Inflammatory macrophage (primary cell): ENCODE measurements around the gene THSD1.
"Not testable (repeated sequence)": the region's sequence is repeated elsewhere in the genome, so short reads cannot be mapped to it uniquely, and the experiment has no call there.

Source experiments
- DNase-seq, 2 donors: peaks; one replicate each; pipeline ENCODE4 v3.0.0-alpha.2; 2020 to 2022

The THSD1 gene

GRCh38 chr13:52348983-52349780 is 56.8 kb downstream of the THSD1 start:
- DNase-seq, result peak; percentile 56 to 67

- no peak for DNase-seq
These were observed 57.9 kb downstream of the THSD1 start for GRCh38 chr13:52348071-52348470.

GRCh38 chr13:52345631-52346251 is 60.2 kb downstream of the THSD1 start:
- no peak for DNase-seq

- no peak for DNase-seq
These were observed 60.9 kb downstream of the THSD1 start for GRCh38 chr13:52345048-52345447.

GRCh38 chr13:52344108-52344507 is 61.9 kb downstream of the THSD1 start:
- no peak for DNase-seq

GRCh38 chr13:52342203-52342602 is 63.8 kb downstream of the THSD1 start:
- not testable (repeated sequence) for DNase-seq

GRCh38 chr13:52337828-52338455 is 68.0 kb downstream of the THSD1 start:
- DNase-seq, result not testable (repeated sequence)

- DNase-seq, result not testable (repeated sequence)
These were observed 71.9 kb downstream of the THSD1 start for GRCh38 chr13:52334107-52334506.

- not testable (repeated sequence) for DNase-seq
These were observed 74.1 kb downstream of the THSD1 start for GRCh38 chr13:52331844-52332243.
